ENCODE results near the gene LDB2. TPM values are rescaled to one million over a fixed set of nuclear protein-coding genes. Genes with fewer than 3 reads are reported as not detected.

Gene LDB2
- total RNA-seq, 1 donor from 2014 or later, result 137 TPM

DNA sequence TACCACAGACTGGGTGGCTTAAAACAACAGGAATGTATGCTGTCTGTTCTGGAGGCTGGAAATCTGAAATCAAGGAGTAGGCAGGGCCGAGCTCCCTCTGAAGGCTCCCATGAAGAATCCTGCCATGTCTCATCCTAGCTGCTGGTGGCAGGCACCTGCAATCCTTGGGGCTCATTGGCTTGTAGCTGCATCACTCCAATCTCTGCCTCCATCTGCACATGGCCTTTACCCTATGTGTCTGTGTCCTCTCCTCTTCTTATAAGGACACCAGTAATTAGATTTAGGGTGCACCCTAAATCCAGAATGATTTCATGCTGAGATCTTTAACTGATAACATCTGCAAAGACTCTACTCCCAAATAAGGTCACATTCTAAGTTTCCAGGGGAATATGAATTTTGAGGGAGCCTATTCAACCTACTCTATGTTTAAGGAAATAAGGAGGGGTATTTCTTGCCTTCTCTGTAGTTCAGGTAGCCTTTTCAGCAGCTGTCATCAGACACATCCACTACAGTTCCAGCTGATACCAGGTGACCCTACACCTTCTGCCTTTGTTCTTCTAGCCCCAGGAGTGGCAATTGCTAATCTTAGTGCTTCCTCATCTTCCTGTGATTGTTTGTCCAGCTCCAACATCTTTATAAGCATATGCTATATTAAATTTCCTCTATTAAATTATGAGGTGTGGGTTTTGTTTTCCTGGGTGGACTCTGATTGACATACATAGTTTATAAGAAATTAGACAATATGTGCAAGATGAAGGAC, 377.1 kb downstream of the LDB2 start:
- no peak for TF ChIP-seq CTCF (IDR thresholded peaks at IDR 0.05)
- no peaks in the 10 kb centered on the region for H3K36me3 ChIP-seq
- H3K27me3 ChIP-seq, result no peaks in the 10 kb centered on the region
- H3K9me3 ChIP-seq, result no peaks in the 10 kb centered on the region
- H3K4me1 ChIP-seq, result no peaks in the 10 kb centered on the region
- DNase-seq (ENCODE audit: low spot score in 2 of 2), result no peak
- H3K27ac ChIP-seq, result no peak overlapping the region
- no peak overlapping the region for H3K4me3 ChIP-seq
- intact Hi-C loops (cut with DNase I), result no loop called here

GRCh38 chr4:16516796-16517439, 381.5 kb downstream of the LDB2 start:
- peak in 1 of 2 donors; percentile 66 for DNase-seq (ENCODE audit: low spot score in 2 of 2)
- intact Hi-C loops (cut with DNase I), result loop anchor here (10.0 kb wide), 1 partner anchor 238 kb away; no protein-coding TSS in a partner anchor
- Histone ChIP-seq H3K27ac (no peak overlapping the region), H3K4me1 (no peaks in the 10 kb centered on the region), H3K27me3 (no peaks in the 10 kb centered on the region), H3K4me3 (no peak overlapping the region), H3K36me3 (no peaks in the 10 kb centered on the region), H3K9me3 (no peaks in the 10 kb centered on the region)
- TF ChIP-seq CTCF (IDR thresholded peaks at IDR 0.05), result peak in 1 of 3 experiments; percentile 38

DNA sequence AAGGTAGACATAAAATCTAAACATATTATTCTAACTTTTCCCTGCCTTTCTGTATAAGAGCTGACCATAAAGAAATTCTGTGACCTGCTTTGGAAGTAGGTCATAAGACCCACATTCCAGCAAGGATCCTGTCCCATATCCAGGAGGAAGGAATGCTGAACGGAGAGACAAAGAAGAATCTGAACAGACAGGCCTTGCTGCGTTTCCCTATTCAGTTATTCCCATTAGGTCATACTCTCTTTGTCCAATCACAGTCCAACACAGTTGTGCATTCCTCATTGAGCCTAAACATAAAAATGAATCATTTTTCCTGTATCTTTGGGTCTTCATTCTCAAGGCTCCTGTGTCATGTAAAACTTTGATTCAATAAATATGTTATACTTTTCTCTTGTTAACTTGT, 384.6 kb downstream of the LDB2 start:
- no peaks in the 10 kb centered on the region for H3K36me3 ChIP-seq
- TF ChIP-seq CTCF (IDR thresholded peaks at IDR 0.05), result no peak
- no peaks in the 10 kb centered on the region for H3K27me3 ChIP-seq
- no peaks in the 10 kb centered on the region for H3K9me3 ChIP-seq
- no peak overlapping the region for H3K4me3 ChIP-seq
- intact Hi-C loops (cut with DNase I), result loop anchor here (10.0 kb wide), 1 partner anchor 241 kb away; no protein-coding TSS in a partner anchor
- no peaks in the 10 kb centered on the region for H3K4me1 ChIP-seq
- no peak for DNase-seq (ENCODE audit: low spot score in 2 of 2)
- H3K27ac ChIP-seq, result no peak overlapping the region

GRCh38 chr4:16508968-16509367, 389.5 kb downstream of the LDB2 start:
- H3K9me3 ChIP-seq, result no peaks in the 10 kb centered on the region
- H3K4me3 ChIP-seq, result no peak overlapping the region
- H3K27ac ChIP-seq, result no peak overlapping the region
- DNase-seq (ENCODE audit: low spot score in 2 of 2), result no peak
- peak in 1 of 3 experiments; percentile 4 for TF ChIP-seq CTCF (IDR thresholded peaks at IDR 0.05)
- no peaks in the 10 kb centered on the region for H3K36me3 ChIP-seq
- intact Hi-C loops (cut with DNase I), result loop anchor here (10.0 kb wide), 1 partner anchor 826 kb away; no protein-coding TSS in a partner anchor
- H3K27me3 ChIP-seq, result no peaks in the 10 kb centered on the region
- no peaks in the 10 kb centered on the region for H3K4me1 ChIP-seq

- H3K27ac ChIP-seq, result no peak overlapping the region
- no peaks in the 10 kb centered on the region for H3K27me3 ChIP-seq
- no peaks in the 10 kb centered on the region for H3K36me3 ChIP-seq
- TF ChIP-seq CTCF (IDR thresholded peaks at IDR 0.05), result peak in 1 of 3 experiments; percentile 39
- no peaks in the 10 kb centered on the region for H3K9me3 ChIP-seq
- H3K4me3 ChIP-seq, result no peak overlapping the region
- intact Hi-C loops (cut with DNase I), result loop anchor here (10.0 kb wide), 1 partner anchor 829 kb away; no protein-coding TSS in a partner anchor
- no peak for DNase-seq (ENCODE audit: low spot score in 2 of 2)
- H3K4me1 ChIP-seq, result no peaks in the 10 kb centered on the region
Measured at GRCh38 chr4:16505726-16506125, 392.7 kb downstream of the LDB2 start.
